ELF-1 (cell line): ENCODE results near the gene MARCHF4.

Source experiments
- DNase-seq: peaks from one replicate; pipeline ENCODE4 v3.0.0-alpha.2; 2016; ENCODE audit warnings: low read depth, low spot score

The MARCHF4 gene, protein sequence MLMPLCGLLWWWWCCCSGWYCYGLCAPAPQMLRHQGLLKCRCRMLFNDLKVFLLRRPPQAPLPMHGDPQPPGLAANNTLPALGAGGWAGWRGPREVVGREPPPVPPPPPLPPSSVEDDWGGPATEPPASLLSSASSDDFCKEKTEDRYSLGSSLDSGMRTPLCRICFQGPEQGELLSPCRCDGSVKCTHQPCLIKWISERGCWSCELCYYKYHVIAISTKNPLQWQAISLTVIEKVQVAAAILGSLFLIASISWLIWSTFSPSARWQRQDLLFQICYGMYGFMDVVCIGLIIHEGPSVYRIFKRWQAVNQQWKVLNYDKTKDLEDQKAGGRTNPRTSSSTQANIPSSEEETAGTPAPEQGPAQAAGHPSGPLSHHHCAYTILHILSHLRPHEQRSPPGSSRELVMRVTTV

GRCh38 chr2:216371721-216372702 is at the start of gene MARCHF4:
Gene MARCHF4, minus strand, starts transcription at chr2:216372483. Its CDS starts 2,223 bp downstream, at chr2:216370260.
- DNase-seq: peak; percentile 88

GRCh38 chr2:216420367-216421101 is 48.3 kb upstream of the MARCHF4 start:
- no peak for DNase-seq

DNA sequence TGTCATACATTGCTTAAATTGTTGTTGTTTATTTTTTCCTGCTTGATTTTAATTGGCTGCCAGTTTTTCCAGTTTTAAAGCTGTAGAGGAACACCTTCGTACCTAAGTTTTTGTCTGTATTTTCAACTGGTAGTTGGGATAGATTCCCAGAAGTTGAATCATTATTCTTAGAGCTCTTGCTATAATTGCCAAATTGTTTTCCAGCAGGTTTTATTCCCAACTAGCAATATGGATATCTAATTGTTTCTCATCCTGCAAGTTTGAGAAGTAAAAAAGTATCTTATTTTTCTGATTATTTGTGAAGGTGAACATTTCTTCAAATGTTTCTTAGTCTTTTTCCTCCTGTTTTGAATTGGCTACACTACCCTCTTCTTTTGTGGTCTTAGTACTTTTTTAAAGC is 46.7 kb upstream of the MARCHF4 start:
- no peak for DNase-seq

DNA sequence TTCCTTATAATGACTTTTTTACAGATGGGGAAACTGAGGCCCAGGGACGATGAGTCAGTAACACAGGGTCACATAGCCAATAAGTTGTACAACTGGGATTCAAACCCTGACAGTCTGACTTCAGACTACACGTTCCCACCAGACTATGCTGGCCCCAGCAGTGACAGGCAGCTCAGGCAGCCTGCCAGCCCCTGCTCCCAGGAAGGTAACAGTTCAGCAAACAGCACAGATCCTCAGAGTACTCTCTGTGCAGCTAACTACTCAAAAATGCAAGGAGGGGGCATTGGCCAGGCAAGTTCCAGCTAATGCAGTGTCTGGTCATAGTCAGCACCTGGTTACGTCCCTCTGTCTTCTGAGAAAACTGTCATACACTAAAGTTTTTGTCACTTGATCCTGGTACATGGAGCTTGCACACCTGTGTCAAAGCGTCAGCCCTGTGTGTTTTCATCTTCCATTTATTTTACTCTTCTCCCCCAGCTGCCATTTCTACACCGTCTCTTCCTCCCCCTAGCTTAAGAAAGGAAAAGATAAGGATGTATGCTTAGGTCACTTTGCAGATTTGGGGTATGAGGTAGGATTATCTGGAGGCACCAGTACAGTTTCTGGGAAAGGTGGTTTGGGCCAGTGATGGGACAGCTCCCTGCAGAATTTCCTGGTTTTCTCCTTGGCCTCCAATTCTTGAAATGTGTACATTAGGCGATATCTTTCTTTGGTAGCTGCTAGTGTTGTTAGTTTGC is 44.5 kb upstream of the MARCHF4 start:
- DNase-seq: no peak

- DNase-seq: no peak
These were observed 43.3 kb upstream of the MARCHF4 start for GRCh38 chr2:216415541-216415940.

DNA sequence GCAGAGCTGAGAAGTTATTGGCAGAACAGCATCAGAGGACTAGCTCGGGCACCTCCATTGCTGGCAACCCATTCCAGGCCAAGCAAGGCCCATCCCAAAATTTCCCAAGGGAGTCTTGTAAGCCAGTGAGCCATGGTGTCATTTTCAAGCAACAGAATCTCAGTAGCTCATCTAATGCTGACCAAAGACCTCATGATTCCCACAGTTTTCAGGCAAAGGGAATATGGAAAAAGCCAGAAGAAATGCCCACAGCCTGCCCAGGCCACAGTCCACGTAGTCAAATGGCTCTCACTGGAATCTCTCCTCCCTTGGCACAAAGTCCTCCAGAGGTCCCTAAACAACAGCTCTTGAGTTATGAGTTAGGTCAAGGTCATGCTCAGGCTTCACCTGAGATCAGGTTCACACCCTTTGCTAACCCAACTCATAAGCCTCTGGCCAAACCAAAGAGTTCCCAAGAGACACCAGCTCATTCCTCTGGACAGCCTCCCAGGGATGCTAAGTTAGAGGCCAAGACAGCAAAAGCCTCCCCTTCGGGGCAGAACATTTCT is 42.6 kb upstream of the MARCHF4 start:
- DNase-seq: no peak

- DNase-seq: no peak
These were observed 41.6 kb upstream of the MARCHF4 start for GRCh38 chr2:216413882-216414281.

GRCh38 chr2:216412022-216412999 is 40.0 kb upstream of the MARCHF4 start, which contains the start of gene SMARCAL1:
Gene SMARCAL1, plus strand, starts transcription at chr2:216412484. Its CDS starts 2,221 bp downstream, at chr2:216414705.
- DNase-seq: peak; percentile 99

DNA sequence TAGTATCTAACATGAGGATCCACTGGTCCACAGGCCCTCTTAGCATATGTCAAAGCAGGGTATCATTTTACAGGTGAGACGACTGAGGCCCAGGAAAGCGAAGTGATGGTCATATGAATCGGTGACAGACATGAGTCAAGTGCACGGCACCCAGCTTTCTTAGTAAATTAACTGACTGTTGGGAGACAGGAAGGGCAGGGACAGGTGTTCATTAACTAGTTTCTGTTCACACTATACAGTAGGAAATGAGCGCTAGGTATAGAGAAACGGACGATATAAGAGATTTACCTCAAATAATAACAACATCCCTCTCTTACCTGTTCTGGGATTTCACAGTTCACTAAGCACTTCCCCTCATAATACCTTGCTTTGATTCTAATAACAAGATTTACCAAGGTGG is 38.3 kb upstream of the MARCHF4 start:
- no peak for DNase-seq

GRCh38 chr2:216408426-216409290 is 36.4 kb upstream of the MARCHF4 start:
- DNase-seq: peak; percentile 53

DNA sequence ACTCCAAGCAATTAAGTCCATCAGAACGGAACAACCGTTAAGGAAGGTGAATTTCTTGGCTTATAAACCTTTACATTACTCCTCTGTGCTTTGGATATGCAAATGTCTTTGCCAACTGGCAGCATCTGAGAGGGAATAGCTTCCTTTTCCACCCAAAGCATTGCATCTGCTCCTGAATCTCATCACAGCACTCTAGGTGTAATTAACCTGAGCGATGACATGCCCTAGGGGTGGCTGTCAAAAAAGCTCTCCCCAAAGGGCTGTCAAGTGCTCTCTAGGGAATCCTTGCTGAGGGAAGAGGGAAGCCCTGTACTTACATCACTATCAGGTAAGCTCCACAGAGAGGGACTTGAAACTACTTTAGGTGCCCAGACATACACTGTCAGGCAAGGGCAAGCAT is 34.5 kb upstream of the MARCHF4 start:
- peak; percentile 28 for DNase-seq

DNA sequence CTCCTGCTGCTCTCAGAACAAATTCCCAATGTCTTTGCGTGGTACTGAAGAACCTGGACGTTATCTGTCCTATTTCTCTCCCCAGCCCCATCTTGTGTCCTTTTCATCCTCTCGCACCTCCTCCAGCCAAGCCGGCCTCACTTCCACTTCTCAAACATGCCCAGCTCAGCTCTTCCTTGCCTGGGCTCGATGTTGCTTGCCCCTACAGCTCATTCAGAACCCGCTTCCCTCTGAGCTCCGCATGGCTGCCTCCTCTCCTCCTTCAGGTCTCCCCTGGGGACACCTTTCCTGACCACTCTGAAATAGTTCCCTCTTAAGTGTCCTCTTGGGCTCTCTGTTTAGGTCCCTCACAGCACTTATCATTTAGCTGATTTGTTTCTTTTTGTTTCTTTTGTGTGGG is 33.3 kb upstream of the MARCHF4 start:
- no peak for DNase-seq

- DNase-seq: peak; percentile 33
These were observed 31.8 kb upstream of the MARCHF4 start for GRCh38 chr2:216404010-216404618.

GRCh38 chr2:216402751-216403150 is 30.5 kb upstream of the MARCHF4 start:
- DNase-seq: no peak

DNA sequence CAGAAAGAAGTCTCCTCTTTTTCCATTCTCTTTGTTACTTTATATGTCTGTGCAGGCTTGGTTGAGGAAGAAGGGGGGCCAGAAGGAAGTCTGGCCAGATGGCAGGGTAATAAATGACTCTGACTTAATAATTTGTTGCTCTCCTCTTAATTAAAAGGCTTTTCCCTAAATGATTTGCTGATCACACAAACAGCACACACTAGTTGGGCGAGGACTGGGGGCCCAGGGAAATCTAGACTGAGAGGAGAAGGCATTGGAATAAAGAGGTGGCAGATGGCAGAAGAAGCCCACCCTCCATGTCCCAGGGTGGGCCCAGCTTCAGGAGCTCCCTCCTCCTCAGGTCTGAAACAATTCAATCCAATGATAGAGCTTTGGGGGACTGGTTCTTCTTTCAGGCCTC is 27.3 kb upstream of the MARCHF4 start:
- no peak for DNase-seq

GRCh38 chr2:216394881-216395280 is 22.6 kb upstream of the MARCHF4 start:
- no peak for DNase-seq

GRCh38 chr2:216392945-216393840 is 20.9 kb upstream of the MARCHF4 start:
- peak; percentile 44 for DNase-seq
